ENCODE results near the gene CREB3L4. TPM values are rescaled to one million over a fixed set of nuclear protein-coding genes. Genes with fewer than 3 reads are reported as not detected.
A peak's percentile ranks its signal among the peaks of the same experiment; 100 is the strongest.

CREB3L4 gene
- total and polyA plus RNA-seq, 4 donors, result 4.4 to 10.3 (median 8.8) TPM

DNA sequence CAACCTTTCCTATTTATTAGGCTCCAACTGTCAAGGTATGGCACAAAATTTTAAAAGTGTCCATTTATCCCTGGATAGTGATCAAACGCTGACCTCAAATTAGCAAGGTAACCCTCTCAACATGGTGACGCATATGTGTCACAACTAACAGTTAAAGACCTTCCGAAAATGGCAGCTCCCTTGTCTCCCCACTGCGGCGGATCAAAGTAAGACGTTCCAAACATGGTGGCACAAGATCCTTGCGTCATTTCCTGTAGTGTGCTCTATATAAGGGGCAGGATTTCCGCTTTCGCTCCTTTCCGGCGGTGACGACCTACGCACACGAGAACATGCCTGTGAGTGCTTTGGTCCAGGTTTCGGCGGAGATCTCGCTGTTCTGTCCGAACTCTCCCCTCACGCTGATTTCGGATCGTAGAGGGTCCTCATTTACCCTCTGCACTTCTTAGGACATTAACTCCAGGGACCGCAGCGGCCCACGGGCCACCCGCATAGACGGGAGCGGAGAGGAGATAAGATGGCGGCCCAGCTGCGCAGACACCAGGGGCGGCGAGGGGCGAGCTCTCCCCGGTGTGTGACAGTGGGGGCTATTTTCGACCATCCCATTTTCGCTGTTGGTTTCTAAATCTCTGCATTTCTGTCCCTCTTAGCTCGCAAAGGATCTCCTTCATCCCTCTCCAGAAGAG, 22.9 kb downstream of the CREB3L4 start, which contains the start of gene RPS27:
Gene RPS27, plus strand, starts transcription at position 295 of the 683 bp plus-strand sequence. Its CDS starts 35 bp downstream, at position 330.
- Histone ChIP-seq H3K36me3 (ENCODE audit: control insufficient read depth in 4 of 4, insufficient read depth in 3 of 4, low read depth in 1 of 4, low read length in 3 of 4) (peaks cover 2 to 25% (median 18%) of the 10 kb centered on the region in 4 donors), H3K27ac (ENCODE audit: low read depth in 1 of 2, low read length in 2 of 2) (peak within 1 kb of the TSS; percentile 79 to 88), H3K27me3 (ENCODE audit: control insufficient read depth in 4 of 4, insufficient read depth in 4 of 4, low read length in 3 of 4) (no peaks in the 10 kb centered on the region), H3K9ac (ENCODE audit: low read depth in 1 of 2, low read length in 2 of 2) (peak within 1 kb of the TSS; percentile 87 to 95), H3K4me1 (ENCODE audit: control insufficient read depth in 4 of 4, insufficient read depth in 4 of 4, low read length in 3 of 4) (peaks cover 2 to 23% (median 20%) of the 10 kb centered on the region in 4 donors), H3K9me3 (ENCODE audit: control insufficient read depth in 4 of 4, low read length in 3 of 4) (no peaks in the 10 kb centered on the region), H3K4me3 (ENCODE audit: low read depth in 1 of 3, low read length in 3 of 3) (peak within 1 kb of the TSS; percentile 58 to 100 (median 88))
- WGBS, result under 1% methylated on average over 36 of the region's 36 CpGs
- DNase-seq (ENCODE audit: low spot score), result peak; percentile 90
- TF ChIP-seq ZBTB33 (IDR thresholded peaks at IDR 0.05), result peak; percentile 77
- peak; percentile 58 to 72 for TF ChIP-seq RXRA (IDR thresholded peaks at IDR 0.05)
- TF ChIP-seq EGR1 (IDR thresholded peaks at IDR 0.05; ENCODE audit: low read depth in 2 of 2), result no peak
- TF ChIP-seq MAX (IDR thresholded peaks at IDR 0.05), result peak; percentile 47
- TF ChIP-seq HNF4G (IDR thresholded peaks at IDR 0.05), result no peak
- no peak for TF ChIP-seq FOXA1 (IDR thresholded peaks at IDR 0.05)
- TF ChIP-seq GABPA (IDR thresholded peaks at IDR 0.05 in 1 of 2, conservative IDR thresholded peaks at IDR 0.05 in 1 of 2), result peak; percentile 87 to 97
- peak; percentile 70 for TF ChIP-seq NR2F2 (IDR thresholded peaks at IDR 0.05)
- no peak for TF ChIP-seq CTCF (IDR thresholded peaks at IDR 0.05; ENCODE audit: low read depth, low read length, missing input control)
- TF ChIP-seq HNF4A (conservative IDR thresholded peaks at IDR 0.05), result peak; percentile 23 to 25
- TF ChIP-seq RAD21 (IDR thresholded peaks at IDR 0.05), result peak; percentile 4 to 52
- TF ChIP-seq YY1 (IDR thresholded peaks at IDR 0.05), result peak; percentile 100
- peak; percentile 100 for TF ChIP-seq TAF1 (conservative IDR thresholded peaks at IDR 0.05)
- peak; percentile 44 for TF ChIP-seq FOXA2 (IDR thresholded peaks at IDR 0.05)
- peak; percentile 83 for TF ChIP-seq SP1 (IDR thresholded peaks at IDR 0.05)
- TF ChIP-seq REST (IDR thresholded peaks at IDR 0.05), result peak; percentile 95
- TF ChIP-seq JUND (IDR thresholded peaks at IDR 0.05), result peak; percentile 86 to 94
- TF ChIP-seq, protein P1, sequence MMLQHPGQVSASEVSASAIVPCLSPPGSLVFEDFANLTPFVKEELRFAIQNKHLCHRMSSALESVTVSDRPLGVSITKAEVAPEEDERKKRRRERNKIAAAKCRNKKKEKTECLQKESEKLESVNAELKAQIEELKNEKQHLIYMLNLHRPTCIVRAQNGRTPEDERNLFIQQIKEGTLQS (IDR thresholded peaks at IDR 0.05), result peak; percentile 91
